GM19324 (cell line): ENCODE data around the gene NHERF2.

Experiments used
- ATAC-seq: cut with Tn5 transposase; IDR thresholded peaks from one replicate; pipeline ENCODE4 v1.9.1; 2021; ENCODE audit warnings: mild to moderate bottlenecking, moderate library complexity; ENCODE audit not compliant: unreplicated experiment, low FRiP score

NHERF2 gene

GRCh38 chr16:2078691-2079090 is 52.0 kb downstream of the NHERF2 start:
- no peak for ATAC-seq

GRCh38 chr16:2079311-2079800 is 52.7 kb downstream of the NHERF2 start:
- no peak for ATAC-seq

GRCh38 chr16:2079991-2080390 is 53.3 kb downstream of the NHERF2 start:
- ATAC-seq: no peak

- no peak for ATAC-seq
Observed at GRCh38 chr16:2081201-2082084, 54.7 kb downstream of the NHERF2 start.

- ATAC-seq: no peak
Observed at GRCh38 chr16:2082171-2082982, 55.7 kb downstream of the NHERF2 start.

GRCh38 chr16:2082983-2083364 is 56.3 kb downstream of the NHERF2 start:
- no peak for ATAC-seq

- ATAC-seq: no peak
Observed at GRCh38 chr16:2083409-2083808, 56.7 kb downstream of the NHERF2 start.

GRCh38 chr16:2083876-2084780 is 57.4 kb downstream of the NHERF2 start:
- no peak for ATAC-seq

GRCh38 chr16:2084895-2085625 is 58.4 kb downstream of the NHERF2 start:
- no peak for ATAC-seq

GRCh38 chr16:2085669-2086068 is 59.0 kb downstream of the NHERF2 start:
- ATAC-seq: no peak

GRCh38 chr16:2086106-2086742 is 59.5 kb downstream of the NHERF2 start:
- no peak for ATAC-seq

- ATAC-seq: no peak
Observed at GRCh38 chr16:2086812-2087747, 60.4 kb downstream of the NHERF2 start.

- no peak for ATAC-seq
Observed at GRCh38 chr16:2087748-2088631, 61.3 kb downstream of the NHERF2 start.
